GM23338 (cell line): ENCODE data around the gene TPPP3. TPM values are rescaled to one million over a fixed set of nuclear protein-coding genes. Genes with fewer than 3 reads are reported as not detected.

Experiments used
- ATAC-seq: fragments of 200-7000 bp; cut with Tn5 transposase; 3 replicates; pipeline ENCODE4 v1.9.1; 2020
- DNase-seq: peaks from one replicate; pipeline ENCODE4 v3.0.0-alpha.2; 2015; ENCODE audit warnings: low spot score
- H2AFZ ChIP-seq: fragments of 200-600 bp; sonication (generic); 2 replicates; pipeline ENCODE4 v1.8.0; 2016; ENCODE audit warnings: antibody characterized with exemption, mild to moderate bottlenecking, moderate library complexity
- H3F3A ChIP-seq: fragments of 200-600 bp; sonication (generic); replicated peaks from 2 replicates; pipeline ENCODE4 v1.8.0; 2017; ENCODE audit warnings: antibody characterized with exemption, mixed run types, low read depth
- H3K27ac ChIP-seq: fragments of 200-600 bp; sonication (generic); 2 replicates; pipeline ENCODE4 v1.6.1; 2016; ENCODE audit warnings: low read depth
- H3K27me3 ChIP-seq: fragments of 200-600 bp; sonication (generic); 2 replicates; pipeline ENCODE4 v1.8.0; 2016; ENCODE audit warnings: mild to moderate bottlenecking, mixed run types, moderate library complexity; ENCODE audit not compliant: insufficient read depth
- H3K36me3 ChIP-seq: fragments of 200-600 bp; sonication (generic); 2 replicates; pipeline ENCODE4 v1.8.0; 2016; ENCODE audit warnings: mild to moderate bottlenecking; ENCODE audit not compliant: insufficient read depth
- H3K4me1 ChIP-seq: fragments of 200-600 bp; sonication (generic); 2 replicates; pipeline ENCODE4 v1.8.0; 2016; ENCODE audit warnings: mild to moderate bottlenecking, moderate library complexity; ENCODE audit not compliant: insufficient read depth
- H3K4me2 ChIP-seq: fragments of 200-600 bp; sonication (generic); 2 replicates; pipeline ENCODE4 v1.7.1; 2017; ENCODE audit warnings: mixed run types
- H3K4me3 ChIP-seq: fragments of 200-600 bp; sonication (generic); 2 replicates; pipeline ENCODE4 v1.6.1; 2016; ENCODE audit warnings: mixed run types
- H3K79me2 ChIP-seq: fragments of 200-600 bp; sonication (generic); replicated peaks from 2 replicates; pipeline ENCODE4 v1.8.0; 2017; ENCODE audit warnings: mild to moderate bottlenecking; ENCODE audit not compliant: insufficient read depth
- H3K9me2 ChIP-seq: fragments of 200-600 bp; sonication (generic); 2 replicates; pipeline ENCODE4 v1.8.0; 2017; ENCODE audit not compliant: insufficient read depth
- H4K20me1 ChIP-seq: fragments of 200-600 bp; sonication (generic); replicated peaks from 2 replicates; pipeline ENCODE4 v1.8.0; 2017; ENCODE audit warnings: mild to moderate bottlenecking; ENCODE audit not compliant: insufficient read depth
- H3K27ac Mint-ChIP-seq: 2 replicates; pipeline ENCODE4 v1.8.0; 2020; ENCODE audit warnings: inconsistent platforms, mild to moderate bottlenecking, moderate library complexity, mixed read lengths
- H3K27me3 Mint-ChIP-seq: 3 replicates; pipeline ENCODE4 v1.8.0; 2022; ENCODE audit warnings: low read depth, mild to moderate bottlenecking, moderate library complexity, mixed read lengths, inconsistent platforms; ENCODE audit not compliant: insufficient read depth, poor library complexity
- H3K36me3 Mint-ChIP-seq: 3 replicates; pipeline ENCODE4 v1.8.0; 2021; ENCODE audit warnings: low read depth, mild to moderate bottlenecking, inconsistent platforms, moderate library complexity, mixed read lengths
- H3K4me1 Mint-ChIP-seq: 3 replicates; pipeline ENCODE4 v1.8.0; 2020; ENCODE audit warnings: mild to moderate bottlenecking, inconsistent platforms, mixed read lengths
- H3K4me3 Mint-ChIP-seq: 3 replicates; pipeline ENCODE4 v1.8.0; 2021; ENCODE audit warnings: moderate library complexity, mild to moderate bottlenecking, inconsistent platforms, mixed read lengths
- H3K9me3 Mint-ChIP-seq: 3 replicates; pipeline ENCODE4 v1.8.0; 2020; ENCODE audit warnings: moderate library complexity, mild to moderate bottlenecking, inconsistent platforms, mixed read lengths
- CREB1 ChIP-seq: fragments of 250-450 bp; sonication (Bioruptor Pico); IDR thresholded peaks from 2 replicates; pipeline ENCODE4 v1.5.0; 2020; ENCODE audit warnings: low read depth, mild to moderate bottlenecking, moderate library complexity
- EZH2 ChIP-seq: fragments of 200-600 bp; sonication (generic); IDR thresholded peaks from one replicate; pipeline ENCODE4 v1.8.0; 2017; ENCODE audit warnings: antibody characterized with exemption, mild to moderate bottlenecking, low read depth; ENCODE audit not compliant: unreplicated experiment
- EZH2phosphoT487 ChIP-seq: fragments of 200-600 bp; sonication (generic); IDR thresholded peaks from one replicate; pipeline ENCODE4 v1.8.1; 2018; ENCODE audit warnings: antibody characterized with exemption; ENCODE audit not compliant: unreplicated experiment
- JUNB ChIP-seq: IDR thresholded peaks from one replicate; pipeline ENCODE4 v1.6.1; 2016; ENCODE audit warnings: antibody characterized with exemption; ENCODE audit not compliant: unreplicated experiment
- NANOG ChIP-seq: IDR thresholded peaks from 2 replicates; pipeline ENCODE4 v1.6.1; 2016; ENCODE audit warnings: antibody characterized with exemption, borderline replicate concordance
- POLR2AphosphoS5 ChIP-seq: IDR thresholded peaks from 2 replicates; pipeline ENCODE4 v1.6.1; 2016; ENCODE audit warnings: antibody characterized with exemption, low read depth
- STAT1 ChIP-seq: IDR thresholded peaks from one replicate; pipeline ENCODE4 v1.6.1; 2016; ENCODE audit warnings: antibody characterized with exemption; ENCODE audit not compliant: unreplicated experiment
- ZNF114 ChIP-seq: fragments of 250-450 bp; sonication (Bioruptor Pico); IDR thresholded peaks from 2 replicates; pipeline ENCODE4 v1.5.0; 2020; ENCODE audit warnings: mild to moderate bottlenecking, moderate library complexity
- ZNF331 ChIP-seq: fragments of 250-450 bp; sonication (Bioruptor Pico); IDR thresholded peaks from 2 replicates; pipeline ENCODE4 v1.5.0; 2020; ENCODE audit warnings: low read depth, mild to moderate bottlenecking, moderate library complexity
- polyA plus RNA-seq: library from polyadenylated mRNA; unstranded; fragments of >200 nt; fragmentation: Nextera tagmentation; extraction: Ambion mirVana; gene quantifications from 2 replicates; pipeline ENCODE4 v1.2.1, GENCODE V29; 2016
- total RNA-seq: library from RNA; depleted of rRNA; stranded (reverse); fragments of >200 nt; shearing (Covaris generic); gene quantifications from 2 replicates; pipeline ENCODE4 v1.2.3, GENCODE V29; 2014
- TF ChIP-seq, protein P1 (sequence below), 2 experiments: fragments of 200-600 bp in 1 of 2; sonication (generic) in 1 of 2; conservative IDR thresholded peaks; 2 replicates each; pipeline versions ENCODE4 v1.5.1 to v1.6.1; 2016 to 2017; ENCODE audit warnings: antibody characterized with exemption in 2 of 2, low read depth in 2 of 2, mild to moderate bottlenecking in 2 of 2, moderate library complexity in 1 of 2
- TF ChIP-seq, protein P2 (sequence below): IDR thresholded peaks from one replicate; pipeline ENCODE4 v1.6.1; 2018; ENCODE audit warnings: antibody characterized with exemption; ENCODE audit not compliant: unreplicated experiment
- TF ChIP-seq, protein P3 (sequence below): fragments of 250-450 bp; sonication (Bioruptor Pico); IDR thresholded peaks from 2 replicates; pipeline ENCODE4 v1.5.0; 2020; ENCODE audit warnings: mild to moderate bottlenecking, moderate library complexity
- TF ChIP-seq, protein P4 (sequence below): IDR thresholded peaks from 2 replicates; pipeline ENCODE4 v1.6.1; 2016; ENCODE audit warnings: antibody characterized with exemption

Gene TPPP3
- total and polyA plus RNA-seq, 2 experiments from 2014 or later, result 0.26 to 0.28 TPM

GRCh38 chr16:67399749-67400704 is 6.7 kb upstream of the TPPP3 start:
- Mint-ChIP-seq H3K27ac (no peak overlapping the region), H3K4me3 (no peak overlapping the region), H3K36me3 (no peaks in the 10 kb centered on the region; the same call in 2 of the 3 replicates), H3K9me3 (no peaks in the 10 kb centered on the region), H3K4me1 (peaks cover 31% of the 10 kb centered on the region), H3K27me3 (peaks cover 24% of the 10 kb centered on the region)
- H3K4me1 ChIP-seq, result peaks cover 29% of the 10 kb centered on the region
- DNase-seq, result no peak
- no peak for TF ChIP-seq NANOG
- TF ChIP-seq, protein P1, sequence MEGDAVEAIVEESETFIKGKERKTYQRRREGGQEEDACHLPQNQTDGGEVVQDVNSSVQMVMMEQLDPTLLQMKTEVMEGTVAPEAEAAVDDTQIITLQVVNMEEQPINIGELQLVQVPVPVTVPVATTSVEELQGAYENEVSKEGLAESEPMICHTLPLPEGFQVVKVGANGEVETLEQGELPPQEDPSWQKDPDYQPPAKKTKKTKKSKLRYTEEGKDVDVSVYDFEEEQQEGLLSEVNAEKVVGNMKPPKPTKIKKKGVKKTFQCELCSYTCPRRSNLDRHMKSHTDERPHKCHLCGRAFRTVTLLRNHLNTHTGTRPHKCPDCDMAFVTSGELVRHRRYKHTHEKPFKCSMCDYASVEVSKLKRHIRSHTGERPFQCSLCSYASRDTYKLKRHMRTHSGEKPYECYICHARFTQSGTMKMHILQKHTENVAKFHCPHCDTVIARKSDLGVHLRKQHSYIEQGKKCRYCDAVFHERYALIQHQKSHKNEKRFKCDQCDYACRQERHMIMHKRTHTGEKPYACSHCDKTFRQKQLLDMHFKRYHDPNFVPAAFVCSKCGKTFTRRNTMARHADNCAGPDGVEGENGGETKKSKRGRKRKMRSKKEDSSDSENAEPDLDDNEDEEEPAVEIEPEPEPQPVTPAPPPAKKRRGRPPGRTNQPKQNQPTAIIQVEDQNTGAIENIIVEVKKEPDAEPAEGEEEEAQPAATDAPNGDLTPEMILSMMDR (conservative IDR thresholded peaks at IDR 0.05; ENCODE audit: low read depth in 2 of 2), result no peak
- TF ChIP-seq, protein P2, sequence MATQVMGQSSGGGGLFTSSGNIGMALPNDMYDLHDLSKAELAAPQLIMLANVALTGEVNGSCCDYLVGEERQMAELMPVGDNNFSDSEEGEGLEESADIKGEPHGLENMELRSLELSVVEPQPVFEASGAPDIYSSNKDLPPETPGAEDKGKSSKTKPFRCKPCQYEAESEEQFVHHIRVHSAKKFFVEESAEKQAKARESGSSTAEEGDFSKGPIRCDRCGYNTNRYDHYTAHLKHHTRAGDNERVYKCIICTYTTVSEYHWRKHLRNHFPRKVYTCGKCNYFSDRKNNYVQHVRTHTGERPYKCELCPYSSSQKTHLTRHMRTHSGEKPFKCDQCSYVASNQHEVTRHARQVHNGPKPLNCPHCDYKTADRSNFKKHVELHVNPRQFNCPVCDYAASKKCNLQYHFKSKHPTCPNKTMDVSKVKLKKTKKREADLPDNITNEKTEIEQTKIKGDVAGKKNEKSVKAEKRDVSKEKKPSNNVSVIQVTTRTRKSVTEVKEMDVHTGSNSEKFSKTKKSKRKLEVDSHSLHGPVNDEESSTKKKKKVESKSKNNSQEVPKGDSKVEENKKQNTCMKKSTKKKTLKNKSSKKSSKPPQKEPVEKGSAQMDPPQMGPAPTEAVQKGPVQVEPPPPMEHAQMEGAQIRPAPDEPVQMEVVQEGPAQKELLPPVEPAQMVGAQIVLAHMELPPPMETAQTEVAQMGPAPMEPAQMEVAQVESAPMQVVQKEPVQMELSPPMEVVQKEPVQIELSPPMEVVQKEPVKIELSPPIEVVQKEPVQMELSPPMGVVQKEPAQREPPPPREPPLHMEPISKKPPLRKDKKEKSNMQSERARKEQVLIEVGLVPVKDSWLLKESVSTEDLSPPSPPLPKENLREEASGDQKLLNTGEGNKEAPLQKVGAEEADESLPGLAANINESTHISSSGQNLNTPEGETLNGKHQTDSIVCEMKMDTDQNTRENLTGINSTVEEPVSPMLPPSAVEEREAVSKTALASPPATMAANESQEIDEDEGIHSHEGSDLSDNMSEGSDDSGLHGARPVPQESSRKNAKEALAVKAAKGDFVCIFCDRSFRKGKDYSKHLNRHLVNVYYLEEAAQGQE, result no peak
- TF ChIP-seq CREB1 (CRISPR knock-in tag), result no peak
- no peak for TF ChIP-seq EZH2phosphoT487
- TF ChIP-seq JUNB, result no peak
- no peak for TF ChIP-seq POLR2AphosphoS5
- TF ChIP-seq EZH2, result no peak
- no peak for TF ChIP-seq STAT1
- no peak for TF ChIP-seq ZNF331 (CRISPR knock-in tag)
- TF ChIP-seq ZNF114 (CRISPR knock-in tag), result no peak
- TF ChIP-seq, protein P3, sequence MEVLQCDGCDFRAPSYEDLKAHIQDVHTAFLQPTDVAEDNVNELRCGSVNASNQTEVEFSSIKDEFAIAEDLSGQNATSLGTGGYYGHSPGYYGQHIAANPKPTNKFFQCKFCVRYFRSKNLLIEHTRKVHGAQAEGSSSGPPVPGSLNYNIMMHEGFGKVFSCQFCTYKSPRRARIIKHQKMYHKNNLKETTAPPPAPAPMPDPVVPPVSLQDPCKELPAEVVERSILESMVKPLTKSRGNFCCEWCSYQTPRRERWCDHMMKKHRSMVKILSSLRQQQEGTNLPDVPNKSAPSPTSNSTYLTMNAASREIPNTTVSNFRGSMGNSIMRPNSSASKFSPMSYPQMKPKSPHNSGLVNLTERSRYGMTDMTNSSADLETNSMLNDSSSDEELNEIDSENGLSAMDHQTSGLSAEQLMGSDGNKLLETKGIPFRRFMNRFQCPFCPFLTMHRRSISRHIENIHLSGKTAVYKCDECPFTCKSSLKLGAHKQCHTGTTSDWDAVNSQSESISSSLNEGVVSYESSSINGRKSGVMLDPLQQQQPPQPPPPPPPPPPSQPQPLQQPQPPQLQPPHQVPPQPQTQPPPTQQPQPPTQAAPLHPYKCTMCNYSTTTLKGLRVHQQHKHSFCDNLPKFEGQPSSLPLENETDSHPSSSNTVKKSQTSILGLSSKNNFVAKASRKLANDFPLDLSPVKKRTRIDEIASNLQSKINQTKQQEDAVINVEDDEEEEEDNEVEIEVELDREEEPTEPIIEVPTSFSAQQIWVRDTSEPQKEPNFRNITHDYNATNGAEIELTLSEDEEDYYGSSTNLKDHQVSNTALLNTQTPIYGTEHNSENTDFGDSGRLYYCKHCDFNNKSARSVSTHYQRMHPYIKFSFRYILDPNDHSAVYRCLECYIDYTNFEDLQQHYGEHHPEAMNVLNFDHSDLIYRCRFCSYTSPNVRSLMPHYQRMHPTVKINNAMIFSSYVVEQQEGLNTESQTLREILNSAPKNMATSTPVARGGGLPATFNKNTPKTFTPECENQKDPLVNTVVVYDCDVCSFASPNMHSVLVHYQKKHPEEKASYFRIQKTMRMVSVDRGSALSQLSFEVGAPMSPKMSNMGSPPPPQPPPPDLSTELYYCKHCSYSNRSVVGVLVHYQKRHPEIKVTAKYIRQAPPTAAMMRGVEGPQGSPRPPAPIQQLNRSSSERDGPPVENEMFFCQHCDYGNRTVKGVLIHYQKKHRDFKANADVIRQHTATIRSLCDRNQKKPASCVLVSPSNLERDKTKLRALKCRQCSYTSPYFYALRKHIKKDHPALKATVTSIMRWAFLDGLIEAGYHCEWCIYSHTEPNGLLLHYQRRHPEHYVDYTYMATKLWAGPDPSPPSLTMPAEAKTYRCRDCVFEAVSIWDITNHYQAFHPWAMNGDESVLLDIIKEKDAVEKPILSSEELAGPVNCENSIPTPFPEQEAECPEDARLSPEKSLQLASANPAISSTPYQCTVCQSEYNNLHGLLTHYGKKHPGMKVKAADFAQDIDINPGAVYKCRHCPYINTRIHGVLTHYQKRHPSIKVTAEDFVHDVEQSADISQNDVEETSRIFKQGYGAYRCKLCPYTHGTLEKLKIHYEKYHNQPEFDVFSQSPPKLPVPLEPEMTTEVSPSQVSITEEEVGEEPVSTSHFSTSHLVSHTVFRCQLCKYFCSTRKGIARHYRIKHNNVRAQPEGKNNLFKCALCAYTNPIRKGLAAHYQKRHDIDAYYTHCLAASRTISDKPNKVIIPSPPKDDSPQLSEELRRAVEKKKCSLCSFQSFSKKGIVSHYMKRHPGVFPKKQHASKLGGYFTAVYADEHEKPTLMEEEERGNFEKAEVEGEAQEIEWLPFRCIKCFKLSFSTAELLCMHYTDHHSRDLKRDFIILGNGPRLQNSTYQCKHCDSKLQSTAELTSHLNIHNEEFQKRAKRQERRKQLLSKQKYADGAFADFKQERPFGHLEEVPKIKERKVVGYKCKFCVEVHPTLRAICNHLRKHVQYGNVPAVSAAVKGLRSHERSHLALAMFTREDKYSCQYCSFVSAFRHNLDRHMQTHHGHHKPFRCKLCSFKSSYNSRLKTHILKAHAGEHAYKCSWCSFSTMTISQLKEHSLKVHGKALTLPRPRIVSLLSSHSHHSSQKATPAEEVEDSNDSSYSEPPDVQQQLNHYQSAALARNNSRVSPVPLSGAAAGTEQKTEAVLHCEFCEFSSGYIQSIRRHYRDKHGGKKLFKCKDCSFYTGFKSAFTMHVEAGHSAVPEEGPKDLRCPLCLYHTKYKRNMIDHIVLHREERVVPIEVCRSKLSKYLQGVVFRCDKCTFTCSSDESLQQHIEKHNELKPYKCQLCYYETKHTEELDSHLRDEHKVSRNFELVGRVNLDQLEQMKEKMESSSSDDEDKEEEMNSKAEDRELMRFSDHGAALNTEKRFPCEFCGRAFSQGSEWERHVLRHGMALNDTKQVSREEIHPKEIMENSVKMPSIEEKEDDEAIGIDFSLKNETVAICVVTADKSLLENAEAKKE (CRISPR knock-in tag), result no peak
- TF ChIP-seq, protein P4, sequence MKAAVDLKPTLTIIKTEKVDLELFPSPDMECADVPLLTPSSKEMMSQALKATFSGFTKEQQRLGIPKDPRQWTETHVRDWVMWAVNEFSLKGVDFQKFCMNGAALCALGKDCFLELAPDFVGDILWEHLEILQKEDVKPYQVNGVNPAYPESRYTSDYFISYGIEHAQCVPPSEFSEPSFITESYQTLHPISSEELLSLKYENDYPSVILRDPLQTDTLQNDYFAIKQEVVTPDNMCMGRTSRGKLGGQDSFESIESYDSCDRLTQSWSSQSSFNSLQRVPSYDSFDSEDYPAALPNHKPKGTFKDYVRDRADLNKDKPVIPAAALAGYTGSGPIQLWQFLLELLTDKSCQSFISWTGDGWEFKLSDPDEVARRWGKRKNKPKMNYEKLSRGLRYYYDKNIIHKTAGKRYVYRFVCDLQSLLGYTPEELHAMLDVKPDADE, result no peak
- peak overlapping the region; percentile 72; the same call in 1 of the 2 replicates for H2AFZ ChIP-seq
- H3K79me2 ChIP-seq, result no peaks in the 10 kb centered on the region
- peaks cover 14% of the 10 kb centered on the region for H3K27me3 ChIP-seq
- ATAC-seq, result no peak
- no peak overlapping the region for H3K4me3 ChIP-seq
- H3K4me2 ChIP-seq, result no peak overlapping the region
- no peaks in the 10 kb centered on the region for H3K9me2 ChIP-seq
- 0 out of 2 replicates have a peak, but pooled peaks cover 10% of the 10 kb centered on the region for H3F3A ChIP-seq
- no peaks in the 10 kb centered on the region for H4K20me1 ChIP-seq
- H3K27ac ChIP-seq, result no peak overlapping the region
- H3K36me3 ChIP-seq, result no peaks in the 10 kb centered on the region
